GM19351 (cell line): ENCODE data around the gene MPV17.
"Not testable (repeated sequence)": the region's sequence is repeated elsewhere in the genome, so short reads cannot be mapped to it uniquely, and the experiment has no call there.

Source experiments
- ATAC-seq: cut with Tn5 transposase; IDR thresholded peaks from one replicate; pipeline ENCODE4 v1.9.1; 2021; ENCODE audit warnings: mild to moderate bottlenecking, moderate library complexity; ENCODE audit not compliant: unreplicated experiment

MPV17 gene

GRCh38 chr2:27323596-27324285 is 844 bp upstream of the MPV17 start:
- ATAC-seq = no peak

- ATAC-seq = no peak
These were observed 564 bp downstream of the MPV17 start for GRCh38 chr2:27322301-27322765.

GRCh38 chr2:27320958-27321543 is 1.8 kb downstream of the MPV17 start:
- no peak for ATAC-seq

GRCh38 chr2:27319839-27320238 is 3.1 kb downstream of the MPV17 start:
- not testable (repeated sequence) for ATAC-seq

- ATAC-seq = no peak
These were observed 6.1 kb downstream of the MPV17 start for GRCh38 chr2:27316655-27317412.

- no peak for ATAC-seq
These were observed 7.8 kb downstream of the MPV17 start for GRCh38 chr2:27315122-27315521.

GRCh38 chr2:27314709-27315108 is 8.2 kb downstream of the MPV17 start:
- ATAC-seq = no peak

GRCh38 chr2:27313882-27314645 is 8.8 kb downstream of the MPV17 start:
- ATAC-seq = no peak

- no peak for ATAC-seq
These were observed 10.7 kb downstream of the MPV17 start for GRCh38 chr2:27312152-27312551.

- ATAC-seq = no peak
These were observed 13.2 kb downstream of the MPV17 start for GRCh38 chr2:27309651-27310050.

GRCh38 chr2:27308359-27308881 is 14.5 kb downstream of the MPV17 start, which contains the start of gene UCN:
Gene UCN (minus strand): TSS chr2:27308445. CDS start chr2:27307895, 550 bp downstream.
- ATAC-seq = no peak

- ATAC-seq = no peak
These were observed 15.1 kb downstream of the MPV17 start for GRCh38 chr2:27307545-27308358.

- ATAC-seq = no peak
These were observed 15.7 kb downstream of the MPV17 start for GRCh38 chr2:27307287-27307544.

GRCh38 chr2:27306573-27307286 is 16.2 kb downstream of the MPV17 start:
- no peak for ATAC-seq

- no peak for ATAC-seq
These were observed 16.8 kb downstream of the MPV17 start for GRCh38 chr2:27306136-27306535.

- ATAC-seq = no peak
These were observed 17.4 kb downstream of the MPV17 start for GRCh38 chr2:27305516-27305915.

- ATAC-seq = no peak
These were observed 18.2 kb downstream of the MPV17 start for GRCh38 chr2:27304488-27305240.

- ATAC-seq = no peak
These were observed 19.5 kb downstream of the MPV17 start for GRCh38 chr2:27303093-27304025.
